HEK293 (cell line): ENCODE data around the gene GLB1L.

Source experiments
- CTCF ChIA-PET: fragments of 350-600 bp; formaldehyde crosslinking; extraction: SDS; loops from one replicate; lab custom pipeline; 2021; ENCODE audit warnings: antibody characterized with exemption; lab: Yijun Ruan, JAX
- POLR2A ChIA-PET: fragments of 300-600 bp; formaldehyde crosslinking; extraction: SDS; loops from one replicate; lab custom pipeline; 2020; ENCODE audit warnings: antibody characterized with exemption, inconsistent platforms; lab: Yijun Ruan, JAX
- H3K27ac ChIP-seq: fragments of 200-500 bp; sonication (Bioruptor generic); 2 replicates; pipeline ENCODE4 v1.5.1; 2014; ENCODE audit warnings: low read depth, low read length, control low read depth, inconsistent platforms; ENCODE audit errors: extremely low read depth
- H3K36me3 ChIP-seq, 2 experiments: fragments of 200-500 bp in 1 of 2; sonication (Bioruptor generic) in 1 of 2; 1 replicate in 1 of 2; 2 replicates in 1 of 2; pipeline ENCODE4 v1.5.1; 2014 to 2017; ENCODE audit warnings: inconsistent platforms in 2 of 2, low read length in 2 of 2; ENCODE audit not compliant: control insufficient read depth in 2 of 2, insufficient read depth in 1 of 2
- H3K4me1 ChIP-seq: fragments of 200-500 bp; sonication (Bioruptor generic); 2 replicates; pipeline ENCODE4 v1.5.1; 2014; ENCODE audit warnings: mild to moderate bottlenecking, low read length, inconsistent platforms; ENCODE audit not compliant: control insufficient read depth, insufficient read depth
- H3K4me3 ChIP-seq: 2 replicates; pipeline ENCODE4 v1.5.1; 2011; ENCODE audit warnings: low read depth, mild to moderate bottlenecking, control low read depth, low read length, moderate library complexity
- H3K9me3 ChIP-seq: fragments of 200-500 bp; sonication (Bioruptor generic); 2 replicates; pipeline ENCODE4 v1.5.1; 2014; ENCODE audit warnings: low read depth, low read length, inconsistent platforms; ENCODE audit not compliant: control insufficient read depth, insufficient read depth
- GLIS2 ChIP-seq: fragments of 450-650 bp; formaldehyde crosslinking; IDR thresholded peaks from 2 replicates; pipeline ENCODE4 v1.5.1; 2016; ENCODE audit warnings: missing biosample characterization, missing genetic modification characterization
- KLF16 ChIP-seq: fragments of 450-650 bp; formaldehyde crosslinking; IDR thresholded peaks from 2 replicates; pipeline ENCODE4 v1.5.1; 2017; ENCODE audit warnings: missing biosample characterization, missing genetic modification characterization
- KLF17 ChIP-seq: fragments of 450-650 bp; formaldehyde crosslinking; IDR thresholded peaks from 2 replicates; pipeline ENCODE4 v1.5.1; 2016; ENCODE audit warnings: missing biosample characterization, missing genetic modification characterization
- ZBTB17 ChIP-seq: fragments of 450-650 bp; formaldehyde crosslinking; IDR thresholded peaks from 2 replicates; pipeline ENCODE4 v1.5.1; 2016; ENCODE audit warnings: missing biosample characterization, missing genetic modification characterization
- ZFP37 ChIP-seq: fragments of 450-650 bp; formaldehyde crosslinking; IDR thresholded peaks from 2 replicates; pipeline ENCODE4 v1.5.1; 2016; ENCODE audit warnings: missing biosample characterization, missing genetic modification characterization
- ZNF10 ChIP-seq: fragments of 450-650 bp; formaldehyde crosslinking; IDR thresholded peaks from 2 replicates; pipeline ENCODE4 v1.5.1; 2017; ENCODE audit warnings: missing biosample characterization, missing genetic modification characterization
- ZNF155 ChIP-seq: fragments of 450-650 bp; formaldehyde crosslinking; IDR thresholded peaks from 2 replicates; pipeline ENCODE4 v1.5.1; 2016; ENCODE audit warnings: missing biosample characterization, missing genetic modification characterization
- ZNF274 ChIP-seq, 2 experiments: fragments of 200-500 bp in 1 of 2; fragments of 450-650 bp in 1 of 2; sonication (Bioruptor generic) in 1 of 2; formaldehyde crosslinking in 1 of 2; IDR thresholded peaks; 2 replicates each; pipeline versions ENCODE4 v1.5.1 to v1.6.1; 2014 to 2016; ENCODE audit warnings: borderline replicate concordance in 1 of 2, inconsistent platforms in 1 of 2, low read length in 1 of 2, missing biosample characterization in 1 of 2, missing genetic modification characterization in 1 of 2
- ZNF398 ChIP-seq: fragments of 450-650 bp; formaldehyde crosslinking; IDR thresholded peaks from 2 replicates; pipeline ENCODE4 v1.5.1; 2017; ENCODE audit warnings: missing biosample characterization, missing genetic modification characterization
- ZNF449 ChIP-seq: fragments of 450-650 bp; formaldehyde crosslinking; IDR thresholded peaks from 2 replicates; pipeline ENCODE4 v1.5.1; 2017; ENCODE audit warnings: missing biosample characterization, mild to moderate bottlenecking, missing genetic modification characterization, moderate library complexity
- ZNF488 ChIP-seq: fragments of 450-650 bp; formaldehyde crosslinking; IDR thresholded peaks from 2 replicates; pipeline ENCODE4 v1.5.1; 2016; ENCODE audit warnings: missing biosample characterization, missing genetic modification characterization
- ZNF560 ChIP-seq: fragments of 450-650 bp; formaldehyde crosslinking; IDR thresholded peaks from 2 replicates; pipeline ENCODE4 v1.5.1; 2017; ENCODE audit warnings: missing biosample characterization, missing genetic modification characterization, borderline replicate concordance
- ZNF610 ChIP-seq: fragments of 450-650 bp; formaldehyde crosslinking; IDR thresholded peaks from 2 replicates; pipeline ENCODE4 v1.5.1; 2016; ENCODE audit warnings: missing biosample characterization, missing genetic modification characterization, borderline replicate concordance
- ZNF623 ChIP-seq: fragments of 450-650 bp; formaldehyde crosslinking; IDR thresholded peaks from 2 replicates; pipeline ENCODE4 v1.5.1; 2016; ENCODE audit warnings: missing biosample characterization, missing genetic modification characterization
- ZNF791 ChIP-seq: fragments of 450-650 bp; formaldehyde crosslinking; IDR thresholded peaks from 2 replicates; pipeline ENCODE4 v1.5.1; 2016; ENCODE audit warnings: missing biosample characterization, missing genetic modification characterization
- ZSCAN18 ChIP-seq: fragments of 450-650 bp; formaldehyde crosslinking; IDR thresholded peaks from 2 replicates; pipeline ENCODE4 v1.5.1; 2016; ENCODE audit warnings: missing biosample characterization, missing genetic modification characterization

The GLB1L gene

GRCh38 chr2:219247678-219248642, 2.7 kb upstream of the GLB1L start (continued):
- TF ChIP-seq ZNF488: no peak

GRCh38 chr2:219246559-219246958, 1.3 kb upstream of the GLB1L start:
- POLR2A ChIA-PET: interaction anchor here (1.5 to 2.3 kb wide), 3 partner anchors 17 to 40 kb away, joined by 3 to 16 read pairs (median 11); partner anchors contain the start of genes ANKZF1, ATG9A and ZFAND2B
- TF ChIP-seq ZNF610 (no peak), ZNF560 (tag by site-specific recombination) (no peak), ZFP37 (tag by site-specific recombination) (no peak), ZNF10 (no peak), KLF17 (no peak), KLF16 (no peak), ZNF449 (no peak), ZNF398 (tag by site-specific recombination) (no peak), ZNF274 (IDR thresholded peaks at IDR 0.05; ENCODE audit: low read length) (no peak), ZNF274 (tag by site-specific recombination; IDR thresholded peaks at IDR 0.05; ENCODE audit: borderline replicate concordance) (no peak), ZBTB17 (tag by site-specific recombination) (no peak), ZNF623 (no peak), ZNF155 (tag by site-specific recombination) (no peak), ZNF791 (tag by site-specific recombination) (no peak), GLIS2 (no peak), ZSCAN18 (no peak)
- H3K4me1 ChIP-seq: peaks cover 10% of the 10 kb centered on the region

More at GRCh38 chr2:219246559-219246958, 1.3 kb upstream of the GLB1L start:
- peaks cover 0 to 34% of the 10 kb centered on the region in 2 experiments; a peak in 1 of 3 replicates for H3K36me3 ChIP-seq
- no peak overlapping the region for H3K4me3 ChIP-seq
- no peak overlapping the region for H3K27ac ChIP-seq
- CTCF ChIA-PET: interaction anchor here (1.1 to 3.2 kb wide), 2 partner anchors 31 to 48 kb away, joined by 3 to 35 read pairs; no protein-coding TSS in a partner anchor
- H3K9me3 ChIP-seq: no peaks in the 10 kb centered on the region
